HG03571 (cell line): ENCODE data around the gene BCL2.
A peak's percentile ranks its signal among the peaks of the same experiment; 100 is the strongest.

Experiments
- ATAC-seq: cut with Tn5 transposase; IDR thresholded peaks from one replicate; pipeline ENCODE4 v1.9.1; 2021; ENCODE audit not compliant: unreplicated experiment

Gene BCL2

GRCh38 chr18:63148449-63149301 is 170.9 kb downstream of the BCL2 start:
- no peak for ATAC-seq

DNA sequence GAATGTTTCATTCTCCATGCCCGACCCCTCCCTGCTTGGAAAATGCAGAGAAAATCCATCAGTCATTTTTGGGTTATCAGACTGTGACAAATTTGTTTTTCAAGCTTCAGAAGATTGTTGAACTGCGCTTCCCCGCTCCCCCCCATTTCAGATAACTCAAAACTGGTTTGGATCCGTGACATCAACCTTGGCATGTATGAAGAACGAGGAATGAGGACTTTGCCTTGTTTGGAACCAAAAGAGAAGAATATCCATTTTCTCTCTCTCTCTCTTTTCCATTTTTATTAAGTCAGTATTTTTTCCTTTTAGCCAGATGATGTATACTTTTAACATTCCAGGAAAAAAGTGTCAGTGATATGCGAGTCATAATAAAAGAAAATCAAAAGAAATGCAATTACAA is 171.6 kb downstream of the BCL2 start:
- ATAC-seq = no peak

GRCh38 chr18:63146828-63147409 is 172.7 kb downstream of the BCL2 start:
- no peak for ATAC-seq

DNA sequence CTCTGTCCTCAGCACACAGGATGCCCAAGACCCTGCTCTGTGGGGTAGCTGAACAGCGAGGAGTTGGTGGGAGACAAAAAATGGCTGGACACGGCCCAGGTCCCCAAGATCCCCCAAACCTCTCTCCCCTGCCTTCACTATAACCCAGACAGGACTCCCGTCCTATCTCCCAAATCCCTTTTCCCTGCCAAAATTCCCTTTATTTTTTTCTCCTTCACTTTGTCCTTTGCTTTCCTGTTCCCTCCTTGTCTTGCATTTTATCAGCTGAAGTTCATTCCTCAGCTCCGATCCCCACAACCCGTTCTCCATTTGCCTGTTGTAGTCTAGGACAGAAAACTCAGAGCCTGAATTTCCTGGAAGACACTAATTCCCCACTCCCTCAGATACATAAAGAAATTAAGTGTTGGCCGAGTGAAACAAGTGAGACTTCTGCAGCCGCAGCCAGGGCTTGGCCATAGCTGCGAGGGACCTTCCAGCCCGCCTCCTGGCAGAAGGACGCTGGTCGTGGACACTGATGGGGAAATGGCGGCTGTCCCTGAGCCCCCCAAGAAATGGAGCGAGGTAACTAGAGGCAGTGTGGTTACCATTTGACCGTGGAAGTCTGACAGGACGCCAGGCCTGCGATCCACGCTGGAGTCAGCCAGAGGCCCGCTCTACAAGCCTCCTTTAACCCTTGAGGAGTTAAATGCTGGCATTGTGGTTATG is 173.6 kb downstream of the BCL2 start:
- no peak for ATAC-seq

GRCh38 chr18:63145166-63145850 is 174.3 kb downstream of the BCL2 start:
- no peak for ATAC-seq

DNA sequence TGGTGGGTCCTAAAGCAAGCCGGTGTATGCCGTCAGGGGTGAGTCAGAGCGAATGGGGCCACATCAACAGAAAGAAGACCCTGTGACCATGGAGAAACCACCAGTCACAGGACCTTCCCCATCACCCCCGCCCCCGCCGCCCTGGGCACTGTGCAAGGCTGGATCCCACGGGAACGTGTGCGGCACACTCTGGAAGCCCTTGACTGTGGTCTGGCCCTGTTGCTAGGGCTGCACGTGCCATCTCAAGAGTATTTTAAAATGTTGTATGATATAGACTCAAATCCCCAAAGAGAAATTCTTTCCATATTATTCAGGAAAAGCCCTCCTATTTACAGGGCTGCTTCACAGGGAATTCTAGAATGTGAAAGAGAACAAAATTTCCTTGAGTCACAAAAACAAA is 174.8 kb downstream of the BCL2 start:
- no peak for ATAC-seq

DNA sequence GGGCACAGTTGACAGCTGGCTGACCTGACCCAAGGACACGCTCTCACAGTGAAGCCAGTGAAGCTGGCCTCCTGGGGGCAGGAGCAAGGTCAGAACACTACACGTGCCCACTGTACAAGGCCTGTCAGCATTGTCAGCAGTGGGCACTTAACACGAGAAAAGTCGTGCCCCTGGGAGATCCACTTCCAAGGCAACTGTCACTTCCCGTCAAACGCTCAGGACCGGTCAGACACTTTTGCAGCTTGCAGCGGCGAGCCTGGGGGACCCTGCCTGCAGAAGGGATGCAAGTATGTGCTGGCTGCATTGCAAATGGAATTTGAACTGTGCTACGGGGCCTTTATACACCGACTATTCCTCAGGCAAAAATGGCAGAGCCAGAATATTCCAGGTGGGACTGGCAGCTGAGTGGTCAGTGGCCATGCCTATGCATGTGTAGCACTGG is 176.2 kb downstream of the BCL2 start:
- ATAC-seq = no peak

DNA sequence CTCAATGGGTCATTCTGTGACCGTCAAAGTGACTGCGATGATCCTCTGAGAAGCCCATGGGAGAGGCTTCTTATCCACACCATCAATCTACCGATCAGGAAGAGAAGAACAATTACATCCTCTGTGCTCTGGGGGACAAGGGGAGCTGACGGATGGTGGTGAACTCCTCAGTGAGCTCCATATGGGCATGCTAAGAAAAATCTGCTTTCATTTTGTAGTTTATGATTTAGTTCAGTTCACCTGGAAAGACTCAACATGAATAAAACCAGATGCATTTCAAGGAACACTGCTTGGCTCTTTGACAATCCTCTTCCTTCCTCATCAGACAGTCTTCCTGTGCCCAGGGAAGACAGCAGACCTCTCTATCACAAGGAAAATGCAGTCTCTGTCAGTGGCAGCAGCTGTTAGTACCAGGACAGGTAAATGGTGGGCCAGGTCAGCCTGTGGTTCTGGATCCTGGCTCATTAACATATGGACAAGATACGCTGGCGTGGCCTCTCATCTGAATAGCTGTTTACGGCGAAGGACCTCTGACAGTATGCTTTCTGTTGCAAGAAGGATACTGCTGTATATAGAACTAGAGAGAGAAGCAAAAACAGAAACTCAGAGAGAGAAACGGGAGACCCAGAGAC is 176.9 kb downstream of the BCL2 start:
- ATAC-seq = no peak

DNA sequence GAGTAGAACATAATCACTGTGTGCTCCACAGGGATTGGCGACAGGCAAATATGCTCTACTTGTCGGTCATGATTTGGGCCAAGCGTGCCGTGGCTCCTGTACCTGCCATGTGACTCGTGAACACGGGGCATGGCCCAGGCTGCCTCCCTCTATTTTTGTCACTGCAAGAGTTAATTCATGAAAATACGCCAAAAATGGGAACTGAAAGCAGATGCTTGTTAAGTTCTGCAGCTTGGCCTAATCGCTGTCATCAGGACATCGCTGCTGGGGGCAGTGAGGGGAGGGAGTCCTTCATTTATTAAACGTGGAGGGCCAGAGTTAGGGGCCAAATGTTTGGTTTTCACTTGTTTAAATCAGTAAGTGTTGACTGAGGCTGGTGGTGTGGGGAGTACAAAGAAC is 177.8 kb downstream of the BCL2 start:
- ATAC-seq = peak; percentile 51

DNA sequence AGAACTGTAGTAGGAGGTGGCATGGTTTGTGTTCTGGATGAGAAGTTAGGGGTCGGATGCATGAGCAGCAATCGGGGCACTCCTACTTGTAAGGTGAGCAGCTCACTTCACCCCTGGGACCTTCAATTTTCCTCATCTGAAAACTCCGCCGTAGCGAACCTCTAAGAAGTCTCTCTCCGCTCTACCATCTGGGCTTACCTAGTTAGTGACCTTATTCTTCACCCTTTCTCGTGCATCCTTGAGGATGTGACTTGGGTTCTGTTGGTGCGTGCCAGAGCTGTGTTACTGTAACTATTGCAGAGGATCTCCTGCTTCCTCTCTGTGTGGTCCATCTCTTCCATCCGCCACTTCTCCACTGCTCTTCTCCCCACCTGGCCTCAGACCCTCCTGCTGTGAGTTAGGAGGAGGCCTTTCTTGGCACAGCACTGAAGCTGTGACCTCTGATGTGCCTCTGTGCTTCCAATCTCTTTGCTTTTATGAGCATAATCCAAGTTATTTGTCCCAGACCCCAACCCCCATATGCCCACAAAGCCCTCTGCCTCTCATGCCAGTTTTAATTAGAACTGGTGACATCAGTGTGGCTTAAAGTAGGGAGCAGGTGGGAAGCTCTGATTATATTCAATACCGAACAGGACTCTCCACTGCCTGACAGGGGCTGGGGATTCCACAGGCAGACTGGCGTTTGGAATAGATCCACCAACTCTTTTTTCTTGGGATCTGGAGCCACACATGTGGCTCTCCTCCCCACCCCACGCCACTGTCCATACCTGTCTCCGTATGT is 178.4 kb downstream of the BCL2 start:
- no peak for ATAC-seq

- ATAC-seq = no peak
Measured at GRCh38 chr18:63140038-63140450, 179.5 kb downstream of the BCL2 start.

GRCh38 chr18:63138436-63139340 is 180.9 kb downstream of the BCL2 start:
- peak; percentile 55 for ATAC-seq

DNA sequence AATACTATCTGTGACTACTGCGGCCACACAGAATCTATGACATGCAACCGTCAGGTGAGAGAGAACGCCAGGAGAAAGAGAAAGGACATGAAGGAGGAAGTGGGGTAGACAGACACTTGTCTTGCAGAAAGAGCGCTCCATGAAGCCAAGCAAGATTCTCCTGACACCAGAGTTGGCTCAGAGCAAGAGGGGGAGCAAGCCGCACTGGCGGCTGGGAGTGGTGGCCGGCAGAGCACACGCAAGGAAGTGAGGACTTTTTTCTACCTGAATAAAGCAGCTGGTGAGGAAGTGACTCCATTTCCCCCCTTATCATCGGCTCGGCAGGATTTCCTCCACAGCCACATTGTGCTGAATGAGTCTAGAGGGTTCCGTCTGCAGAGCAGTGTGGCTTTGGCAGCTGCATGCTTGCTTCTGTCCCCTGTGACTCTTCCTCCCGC is 181.6 kb downstream of the BCL2 start:
- ATAC-seq = peak; percentile 24

GRCh38 chr18:63135101-63135500 is 184.5 kb downstream of the BCL2 start:
- ATAC-seq = no peak

- no peak for ATAC-seq
Measured at GRCh38 chr18:63132819-63133200, 186.8 kb downstream of the BCL2 start.

DNA sequence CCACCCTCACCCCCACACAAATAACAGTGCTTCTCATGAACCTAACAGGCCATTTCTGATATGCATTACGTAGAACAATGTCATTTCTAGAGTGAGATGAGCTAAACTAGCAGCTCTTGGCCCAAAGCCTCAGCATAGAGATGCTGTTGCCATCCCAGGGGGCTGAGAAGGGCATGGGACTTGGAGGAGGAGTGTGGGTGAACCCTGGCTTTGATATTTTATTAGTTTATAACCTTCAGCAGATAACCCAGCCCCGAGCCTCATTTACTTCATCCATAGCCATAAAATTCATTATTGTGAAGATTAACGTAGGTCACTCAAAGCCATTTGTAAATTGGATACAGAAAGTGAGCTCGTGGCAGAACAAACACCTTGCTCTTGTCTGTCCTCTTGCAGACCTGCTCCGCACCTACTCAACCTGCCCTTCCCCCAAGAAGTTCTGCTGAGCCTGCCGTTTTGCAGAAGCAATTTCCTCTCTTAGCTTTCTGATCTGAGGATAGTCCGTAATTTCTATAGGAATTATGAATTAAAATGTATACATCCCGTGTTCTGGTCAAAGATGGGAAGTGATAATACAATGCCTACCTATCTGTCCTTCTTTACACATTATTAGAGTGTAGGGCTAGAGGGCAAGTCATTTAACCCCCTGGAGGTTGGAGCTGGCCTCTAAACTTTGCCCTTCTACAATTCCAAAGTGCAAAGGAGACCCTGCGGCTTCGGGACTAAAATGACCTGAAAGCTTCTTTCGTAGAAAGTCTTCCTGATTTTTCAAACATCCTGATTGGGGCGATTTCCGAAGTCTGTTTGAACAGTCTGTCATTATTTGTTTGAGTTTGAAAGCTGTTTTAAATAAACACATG is 187.4 kb downstream of the BCL2 start:
- ATAC-seq = no peak

- ATAC-seq = no peak
Measured at GRCh38 chr18:63131106-63131958, 188.2 kb downstream of the BCL2 start.
